HUES48 (cell line): ENCODE data around the gene COA1.
A peak's percentile ranks its signal among the peaks of the same experiment; 100 is the strongest.

Experiments used
- H3K27ac ChIP-seq: one replicate; pipeline ENCODE4 v1.7.0; 2013; ENCODE audit warnings: low read depth, low read length, inconsistent platforms
- H3K27me3 ChIP-seq: 2 replicates; pipeline ENCODE4 v1.6.1; 2013; ENCODE audit warnings: mild to moderate bottlenecking, low read length; ENCODE audit not compliant: control insufficient read depth, insufficient read depth
- H3K36me3 ChIP-seq: 2 replicates; pipeline ENCODE4 v1.6.1; 2013; ENCODE audit warnings: low read length; ENCODE audit not compliant: control insufficient read depth, insufficient read depth
- H3K4me1 ChIP-seq: 2 replicates; pipeline ENCODE4 v1.6.1; 2013; ENCODE audit warnings: mild to moderate bottlenecking, low read length; ENCODE audit not compliant: control insufficient read depth, insufficient read depth
- H3K4me3 ChIP-seq: 2 replicates; pipeline ENCODE4 v1.5.1; 2013; ENCODE audit warnings: mild to moderate bottlenecking, low read depth, low read length
- H3K9ac ChIP-seq: 2 replicates; pipeline ENCODE4 v1.6.1; 2013; ENCODE audit warnings: mild to moderate bottlenecking, low read depth, low read length, moderate library complexity
- H3K9me3 ChIP-seq: 2 replicates; pipeline ENCODE4 v1.6.1; 2013; ENCODE audit warnings: low read length; ENCODE audit not compliant: control insufficient read depth, insufficient read depth

COA1 gene

DNA sequence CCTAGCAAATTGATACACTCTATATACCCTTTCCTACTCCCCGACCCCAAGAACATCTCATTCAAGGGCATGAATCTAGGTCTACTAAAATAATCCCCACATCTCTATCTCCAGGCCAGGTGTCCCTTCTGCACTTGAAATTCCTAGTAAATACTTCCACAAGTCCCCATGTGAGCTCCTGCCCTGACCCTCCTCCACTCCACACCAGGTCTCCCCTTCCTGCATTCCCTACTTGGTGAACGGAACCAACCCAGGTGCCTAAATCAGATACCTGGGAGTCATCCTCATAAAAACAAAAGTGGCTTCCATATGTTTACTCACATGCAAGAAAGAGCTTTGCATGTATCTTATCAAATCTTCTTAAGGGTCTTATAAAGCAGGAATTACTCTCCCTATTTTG is 69.2 kb downstream of the COA1 start:
- Histone ChIP-seq H3K27me3 (no peaks in the 10 kb centered on the region), H3K4me3 (no peak overlapping the region), H3K9me3 (no peaks in the 10 kb centered on the region), H3K36me3 (0 out of 2 replicates have a peak, but pooled peaks cover 7% of the 10 kb centered on the region), H3K4me1 (peaks cover 31% of the 10 kb centered on the region), H3K27ac (peak overlapping the region; percentile 77), H3K9ac (no peak overlapping the region)

DNA sequence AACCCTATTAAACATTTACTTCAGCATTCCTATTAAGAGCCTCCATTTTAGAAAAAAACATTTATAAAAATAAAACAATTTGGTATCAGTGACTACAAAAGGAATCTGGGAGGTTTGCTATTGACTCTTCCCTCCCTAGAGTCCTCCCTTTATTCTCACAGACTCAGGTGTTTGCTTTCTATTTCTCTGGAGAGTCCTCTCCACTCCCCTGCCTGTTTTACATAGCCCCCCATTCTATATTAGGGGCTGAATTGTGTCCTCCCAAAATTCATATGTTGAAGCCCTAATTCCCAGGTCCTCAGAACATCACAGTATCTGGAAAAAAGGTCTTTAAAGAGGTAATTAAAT is 69.8 kb downstream of the COA1 start:
- 0 out of 2 replicates have a peak, but pooled peaks cover 7% of the 10 kb centered on the region for H3K36me3 ChIP-seq
- H3K27ac ChIP-seq: peak overlapping the region; percentile 77
- H3K27me3 ChIP-seq: no peaks in the 10 kb centered on the region
- peaks cover 31% of the 10 kb centered on the region for H3K4me1 ChIP-seq
- H3K9me3 ChIP-seq: no peaks in the 10 kb centered on the region
- no peak overlapping the region for H3K9ac ChIP-seq
- H3K4me3 ChIP-seq: no peak overlapping the region

DNA sequence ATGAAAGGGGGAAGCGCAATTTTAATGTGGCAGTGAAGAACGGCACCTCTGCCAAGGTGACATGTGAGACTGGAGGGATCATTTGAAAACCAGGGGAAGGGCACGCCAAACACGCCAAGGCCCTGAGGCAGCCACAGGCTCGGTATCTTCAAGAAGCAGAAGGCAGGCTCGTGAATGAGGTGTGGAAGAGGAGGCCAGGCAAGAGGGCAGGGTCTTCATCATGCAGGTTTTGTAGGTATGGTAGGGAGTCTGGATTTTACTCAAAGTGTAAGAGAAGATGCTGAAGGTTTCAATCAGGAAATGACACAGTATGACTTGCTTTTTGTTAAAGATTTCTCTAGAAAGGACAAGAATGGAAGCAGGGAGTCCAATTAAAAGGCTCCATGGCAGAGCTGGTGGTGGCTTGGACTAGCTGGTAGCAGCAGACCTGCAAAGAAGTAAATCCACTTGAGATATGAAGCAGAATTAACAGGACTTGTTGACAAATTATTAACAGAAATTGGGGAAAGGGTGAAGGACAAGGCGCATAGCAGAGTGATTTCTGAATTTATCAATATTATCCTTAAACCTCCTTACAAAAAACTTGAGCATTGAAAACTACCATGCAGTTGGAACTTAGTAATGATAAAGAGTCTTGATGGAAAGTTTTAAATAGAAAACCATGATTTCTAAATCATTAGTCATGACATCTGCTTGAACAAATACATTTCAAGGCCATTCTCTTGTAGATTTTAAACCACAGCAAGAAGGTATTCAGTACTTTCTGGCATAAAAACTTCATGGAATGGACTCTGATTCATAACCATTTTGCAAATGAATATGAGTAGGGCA is 70.4 kb downstream of the COA1 start:
- peaks cover 31% of the 10 kb centered on the region for H3K4me1 ChIP-seq
- no peaks in the 10 kb centered on the region for H3K27me3 ChIP-seq
- H3K27ac ChIP-seq: peak overlapping the region; percentile 77
- 0 out of 2 replicates have a peak, but pooled peaks cover 7% of the 10 kb centered on the region for H3K36me3 ChIP-seq
- H3K4me3 ChIP-seq: no peak overlapping the region
- no peaks in the 10 kb centered on the region for H3K9me3 ChIP-seq
- H3K9ac ChIP-seq: no peak overlapping the region

DNA sequence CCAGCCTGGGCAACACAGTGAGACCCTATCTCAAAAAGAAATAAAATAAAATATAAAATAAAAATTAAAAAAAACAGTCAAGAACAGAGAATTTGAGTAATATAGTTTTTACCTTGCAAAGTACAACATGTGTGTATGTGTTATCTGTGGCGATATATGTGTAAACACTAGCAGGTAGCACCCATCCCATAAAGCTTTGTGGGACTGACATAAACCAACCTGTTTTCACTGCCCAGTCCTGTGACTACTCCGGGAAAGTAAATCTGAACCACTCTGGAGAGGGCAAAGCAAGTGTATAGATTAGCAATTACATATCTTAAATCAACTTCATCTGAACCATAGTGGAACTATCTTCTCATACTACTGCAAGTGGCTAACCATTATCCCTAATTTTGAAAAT is 72.3 kb downstream of the COA1 start:
- Histone ChIP-seq H3K9me3 (no peaks in the 10 kb centered on the region), H3K36me3 (0 out of 2 replicates have a peak, but pooled peaks cover 3% of the 10 kb centered on the region), H3K27me3 (no peaks in the 10 kb centered on the region), H3K27ac (no peak overlapping the region), H3K9ac (no peak overlapping the region), H3K4me3 (no peak overlapping the region), H3K4me1 (peaks cover 31% of the 10 kb centered on the region)

DNA sequence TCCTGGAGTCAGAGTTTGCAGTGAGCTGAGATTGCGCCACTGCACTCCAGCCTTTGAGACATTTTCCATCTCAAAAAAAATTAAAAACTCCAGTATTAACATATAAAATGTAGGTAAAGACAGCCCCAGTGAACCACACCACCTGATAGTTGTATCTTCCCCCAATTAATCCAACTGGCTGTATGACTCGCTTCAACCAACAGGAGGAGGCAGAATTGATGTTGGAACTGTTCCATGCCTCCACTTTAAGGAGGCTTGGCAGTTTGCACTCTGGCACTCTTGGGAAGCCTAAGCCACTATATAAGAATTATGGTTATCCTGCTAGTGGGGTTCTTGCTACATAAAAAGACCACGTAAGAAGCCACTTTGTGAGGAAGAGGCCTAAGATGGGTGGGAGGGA is 73.7 kb downstream of the COA1 start:
- no peaks in the 10 kb centered on the region for H3K9me3 ChIP-seq
- no peak overlapping the region for H3K4me3 ChIP-seq
- H3K9ac ChIP-seq: no peak overlapping the region
- 0 out of 2 replicates have a peak, but pooled peaks cover 3% of the 10 kb centered on the region for H3K36me3 ChIP-seq
- no peaks in the 10 kb centered on the region for H3K27me3 ChIP-seq
- no peak overlapping the region for H3K27ac ChIP-seq
- peaks cover 34% of the 10 kb centered on the region for H3K4me1 ChIP-seq

DNA sequence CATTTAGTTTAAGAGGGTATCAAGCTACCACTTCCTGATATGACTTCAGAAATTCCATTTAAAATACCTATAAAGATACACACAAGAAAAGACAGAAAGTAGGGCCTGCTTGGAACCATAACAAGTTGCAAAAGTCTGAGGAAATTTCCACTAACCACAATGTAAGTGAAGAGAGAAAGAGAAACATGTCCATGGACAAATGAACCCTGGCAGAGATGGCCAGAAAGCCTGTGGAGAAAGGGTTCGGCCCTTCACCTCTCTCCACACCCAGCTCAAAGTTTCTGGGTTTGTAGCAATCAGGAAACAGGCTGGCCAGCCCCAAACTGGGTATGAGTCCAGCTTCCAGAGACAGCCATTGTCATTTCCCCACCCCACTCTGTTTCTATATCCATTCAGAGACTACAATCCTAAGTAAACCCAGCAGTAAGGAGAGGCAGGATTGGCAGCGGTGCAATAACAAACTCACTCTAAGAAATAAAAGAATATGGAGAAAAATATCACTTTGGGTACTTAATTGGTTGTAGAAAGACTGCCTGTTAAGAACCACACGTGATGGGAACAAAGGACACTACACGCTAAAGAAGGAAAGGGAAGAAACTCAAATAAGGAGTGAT is 75.3 kb downstream of the COA1 start:
- H3K9ac ChIP-seq: no peak overlapping the region
- H3K27ac ChIP-seq: no peak overlapping the region
- H3K36me3 ChIP-seq: peaks cover 13% of the 10 kb centered on the region
- H3K9me3 ChIP-seq: no peaks in the 10 kb centered on the region
- peaks cover 25% of the 10 kb centered on the region for H3K4me1 ChIP-seq
- no peak overlapping the region for H3K4me3 ChIP-seq
- no peaks in the 10 kb centered on the region for H3K27me3 ChIP-seq

DNA sequence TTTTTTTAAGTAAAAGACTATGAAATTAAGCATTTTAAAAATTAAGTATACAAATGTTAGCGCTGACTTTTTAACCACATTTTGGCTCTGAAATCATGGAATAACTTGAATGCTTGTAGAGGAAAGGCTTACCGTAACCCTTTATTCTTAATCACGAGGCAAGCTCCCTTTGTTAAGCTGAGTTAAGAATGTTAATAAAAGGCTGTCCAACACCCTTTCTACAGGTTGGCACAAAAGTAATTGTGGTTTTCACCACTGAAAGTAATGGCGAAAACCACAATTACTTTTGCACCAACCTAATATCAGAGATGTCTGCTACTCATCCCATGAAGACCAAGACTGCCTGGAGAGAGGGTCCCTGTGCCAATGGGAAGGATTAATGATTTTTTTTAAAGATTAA is 75.9 kb downstream of the COA1 start:
- no peak overlapping the region for H3K4me3 ChIP-seq
- H3K27me3 ChIP-seq: no peaks in the 10 kb centered on the region
- H3K9me3 ChIP-seq: no peaks in the 10 kb centered on the region
- H3K36me3 ChIP-seq: peaks cover 12% of the 10 kb centered on the region
- H3K4me1 ChIP-seq: peaks cover 25% of the 10 kb centered on the region
- H3K27ac ChIP-seq: no peak overlapping the region
- H3K9ac ChIP-seq: no peak overlapping the region

DNA sequence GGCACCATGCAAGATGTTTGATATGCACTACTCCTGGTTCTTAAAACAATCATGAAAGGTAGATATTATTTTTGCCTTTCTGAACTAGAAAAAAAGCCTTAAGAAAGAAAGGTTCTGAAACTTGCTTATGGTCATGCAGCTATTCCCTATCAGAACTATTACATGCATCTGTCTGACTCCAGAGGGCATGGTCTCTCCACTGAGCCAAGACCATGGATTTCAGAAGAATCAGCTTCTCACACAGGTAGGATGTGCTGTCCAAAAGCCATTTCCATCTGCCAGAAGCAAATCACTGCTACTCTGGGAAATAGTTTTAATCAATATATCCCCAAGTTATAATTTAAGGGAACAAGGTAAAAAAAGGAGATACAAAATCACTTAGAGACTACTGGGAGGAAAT is 77.0 kb downstream of the COA1 start:
- Histone ChIP-seq H3K27ac (no peak overlapping the region), H3K27me3 (no peaks in the 10 kb centered on the region), H3K4me3 (no peak overlapping the region), H3K4me1 (peaks cover 32% of the 10 kb centered on the region), H3K9ac (no peak overlapping the region), H3K9me3 (no peaks in the 10 kb centered on the region), H3K36me3 (peaks cover 10% of the 10 kb centered on the region)

DNA sequence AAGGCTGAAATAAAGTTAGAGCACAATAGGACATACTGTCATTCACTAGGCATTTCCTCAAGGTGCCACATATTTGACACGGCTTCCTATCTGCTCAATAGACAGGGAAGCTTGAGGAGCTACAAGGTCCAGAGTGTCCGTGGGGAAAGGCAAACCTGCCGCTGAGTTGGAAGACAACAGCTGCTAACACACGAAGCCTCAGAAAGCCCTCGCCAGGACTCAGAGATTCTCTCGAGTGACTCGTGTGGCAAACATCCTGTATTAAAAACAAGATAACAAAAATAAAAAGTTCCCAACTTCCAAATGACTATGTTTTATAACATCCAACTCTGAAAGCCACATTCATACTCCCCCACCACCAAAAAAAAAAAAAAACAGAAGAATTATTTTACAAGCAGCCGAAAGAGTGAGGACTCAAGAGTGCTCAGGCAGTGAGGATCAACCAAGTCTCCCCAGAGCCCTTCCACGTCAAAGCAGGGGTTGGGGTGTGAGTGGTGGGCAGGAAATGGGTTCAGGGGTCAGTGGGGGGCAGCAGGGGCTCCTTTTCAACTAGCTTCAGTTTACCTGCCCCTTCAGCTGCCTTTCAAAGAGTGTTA is 78.8 kb downstream of the COA1 start:
- H3K27me3 ChIP-seq: no peaks in the 10 kb centered on the region
- peaks cover 25% of the 10 kb centered on the region for H3K36me3 ChIP-seq
- H3K4me3 ChIP-seq: no peak overlapping the region
- H3K4me1 ChIP-seq: peaks cover 45% of the 10 kb centered on the region
- H3K27ac ChIP-seq: peak overlapping the region; percentile 56
- H3K9me3 ChIP-seq: no peaks in the 10 kb centered on the region
- H3K9ac ChIP-seq: no peak overlapping the region; the same call in 1 of the 2 replicates

DNA sequence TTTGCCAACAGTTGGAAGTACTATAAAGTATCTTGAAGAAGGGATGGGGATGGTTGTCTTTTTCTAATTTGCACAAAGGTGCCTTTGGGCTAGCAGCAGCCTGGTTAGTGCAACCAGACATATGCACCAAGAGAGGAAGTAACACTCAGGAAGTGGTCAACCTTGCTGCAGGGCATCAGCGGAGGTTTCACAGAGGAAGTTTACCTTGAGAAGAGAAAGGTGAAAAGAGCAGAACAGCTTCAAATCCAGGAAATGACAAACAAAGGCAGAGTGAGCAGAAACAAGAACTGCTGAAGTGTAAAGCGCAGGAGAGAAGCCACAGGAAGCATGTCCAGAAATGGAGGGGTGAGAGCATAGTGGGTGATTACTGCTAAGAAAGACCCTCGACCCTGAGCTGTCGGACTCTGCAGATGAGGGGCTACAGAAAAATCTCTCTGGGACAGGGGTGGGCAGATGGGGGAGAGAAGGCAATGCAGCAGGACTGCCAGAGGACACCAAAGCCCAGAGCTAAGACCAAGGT is 79.5 kb downstream of the COA1 start:
- no peaks in the 10 kb centered on the region for H3K9me3 ChIP-seq
- H3K4me1 ChIP-seq: peaks cover 45% of the 10 kb centered on the region
- H3K27ac ChIP-seq: no peak overlapping the region
- peaks cover 33% of the 10 kb centered on the region for H3K36me3 ChIP-seq
- no peak overlapping the region for H3K4me3 ChIP-seq
- H3K9ac ChIP-seq: no peak overlapping the region
- no peaks in the 10 kb centered on the region for H3K27me3 ChIP-seq
